ENCODE data around the gene PTPN12.
"Not testable (repeated sequence)": the region's sequence is repeated elsewhere in the genome, so short reads cannot be mapped to it uniquely, and the experiment has no call there.

The PTPN12 gene

DNA sequence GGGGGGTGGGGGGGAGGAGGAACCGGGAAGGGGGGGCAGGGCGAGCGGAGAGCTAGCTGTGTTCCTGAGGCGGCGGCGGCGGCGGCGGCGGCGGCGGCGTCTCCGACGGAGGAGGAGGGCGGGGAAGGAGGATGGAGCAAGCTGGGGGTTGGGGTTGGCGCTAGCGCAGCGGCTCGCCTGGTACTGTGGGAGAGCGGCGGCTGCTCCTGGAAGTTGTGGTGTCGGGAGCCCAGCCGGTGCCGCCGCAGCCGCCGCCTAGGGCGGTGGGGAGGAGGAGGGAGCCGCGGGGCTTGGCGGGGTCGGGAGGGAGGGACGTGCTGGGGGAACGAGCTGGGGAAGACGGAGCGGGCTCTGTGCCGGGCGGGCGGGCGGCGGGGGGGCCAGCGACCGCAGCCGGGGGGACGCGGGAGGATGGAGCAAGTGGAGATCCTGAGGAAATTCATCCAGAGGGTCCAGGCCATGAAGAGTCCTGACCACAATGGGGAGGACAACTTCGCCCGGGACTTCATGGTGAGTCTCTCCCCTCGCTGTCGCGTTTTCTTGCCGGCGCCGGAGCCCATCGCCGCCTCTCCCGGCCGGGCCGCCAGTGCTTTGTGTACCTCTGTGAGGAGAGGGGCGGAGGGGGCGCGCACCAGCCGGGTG lies at the start of gene PTPN12:
Gene PTPN12, plus strand, starts transcription at position 160 of the 642 bp plus-strand sequence. Its CDS starts 252 bp downstream, at position 412.
- peak; percentile 82 for DNase-seq

GRCh38 chr7:77488986-77489385 lies 48.1 kb upstream of the PTPN12 start:
- no peak for DNase-seq

DNA sequence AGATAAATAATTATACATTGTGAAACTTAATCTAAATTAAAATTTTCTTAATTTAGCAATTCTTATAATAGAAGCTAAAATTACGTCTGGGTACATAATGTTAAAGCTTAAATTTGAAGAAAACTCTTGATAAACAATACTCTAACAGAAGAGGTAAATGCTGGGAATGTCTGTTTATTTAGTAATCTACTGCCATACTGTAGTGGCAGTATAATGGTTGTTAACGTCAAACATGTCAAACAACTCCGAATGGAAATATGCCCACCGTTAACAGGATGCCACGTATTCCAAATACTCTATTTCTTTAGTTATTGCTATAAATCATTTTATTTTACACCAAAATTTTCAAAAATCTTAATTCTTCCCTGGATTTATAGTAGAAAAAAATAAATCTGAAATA lies 40.0 kb upstream of the PTPN12 start:
- DNase-seq: no peak

DNA sequence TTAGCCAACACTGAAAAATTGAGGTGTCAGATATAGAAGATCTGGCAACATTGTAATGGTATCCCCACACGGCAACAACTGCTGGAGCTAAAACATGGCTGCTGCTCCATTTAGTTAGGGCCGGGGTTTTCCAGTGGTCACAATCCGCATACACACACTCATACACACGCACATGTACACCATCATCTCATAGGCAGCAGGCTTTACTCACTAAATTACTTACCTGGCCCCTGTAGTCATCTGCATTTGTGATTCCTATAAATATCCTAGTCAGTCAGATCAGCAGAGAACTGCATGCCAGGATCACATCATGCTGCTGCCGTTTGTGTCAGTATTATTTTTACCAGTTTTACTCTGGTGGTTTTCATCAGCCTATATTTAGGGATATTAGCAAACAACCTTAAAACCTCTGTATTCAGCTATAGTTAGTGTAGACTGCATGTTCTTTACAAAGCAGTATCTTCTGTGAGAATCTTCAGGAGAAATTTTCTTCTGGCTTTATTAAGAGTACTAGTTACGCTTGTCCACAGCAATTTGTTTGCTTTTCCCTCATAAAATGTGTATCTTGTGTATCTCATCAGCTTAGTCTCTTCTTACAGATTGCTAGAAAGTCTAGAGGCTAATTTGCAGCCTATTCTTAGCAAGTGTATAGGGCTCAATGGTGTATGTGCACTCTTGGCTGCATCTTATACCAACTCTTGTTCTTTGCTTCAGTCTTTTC lies 38.3 kb upstream of the PTPN12 start:
- DNase-seq: no peak

DNA sequence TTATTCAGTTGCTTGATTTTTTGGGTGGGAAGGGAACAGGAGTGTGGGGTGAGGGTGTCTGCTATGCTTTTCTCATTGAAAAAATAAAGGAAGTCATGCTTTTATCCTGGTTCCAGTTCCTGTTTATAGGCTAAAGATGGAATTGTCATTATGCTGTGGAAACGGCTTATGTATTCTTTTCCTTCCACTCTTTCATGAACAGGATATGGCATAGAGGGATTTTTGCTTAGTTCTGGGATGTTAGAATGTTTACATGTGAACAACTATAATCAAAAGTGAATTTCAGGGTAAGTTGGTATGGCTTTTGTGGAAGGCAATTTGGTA lies 35.9 kb upstream of the PTPN12 start:
- DNase-seq: no peak

GRCh38 chr7:77504951-77505350 lies 32.1 kb upstream of the PTPN12 start:
- no peak for DNase-seq

GRCh38 chr7:77506899-77507298 lies 30.2 kb upstream of the PTPN12 start:
- no peak for DNase-seq

- DNase-seq: not testable (repeated sequence)
Measured at GRCh38 chr7:77513002-77513670, 24.0 kb upstream of the PTPN12 start.

- no peak for DNase-seq
Measured at GRCh38 chr7:77516085-77516484, 21.0 kb upstream of the PTPN12 start.

DNA sequence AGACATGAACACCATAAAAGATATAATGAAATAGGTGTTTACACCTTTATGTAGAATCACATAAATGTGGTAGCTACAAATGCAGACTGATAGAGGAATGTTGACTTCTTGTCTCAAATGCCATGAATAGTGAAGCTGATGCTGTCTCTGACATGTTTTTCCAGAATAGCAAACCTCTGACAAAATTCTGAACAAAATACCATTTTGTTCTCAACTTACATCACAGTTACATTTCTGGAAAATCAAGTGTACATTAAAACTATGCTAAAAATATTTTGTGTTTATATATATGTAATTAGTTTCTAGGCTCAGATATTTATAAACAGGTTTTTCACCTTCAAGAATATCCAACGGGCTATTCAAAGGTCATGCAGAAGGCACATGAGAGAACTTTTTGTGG lies 16.8 kb upstream of the PTPN12 start:
- no peak for DNase-seq

DNA sequence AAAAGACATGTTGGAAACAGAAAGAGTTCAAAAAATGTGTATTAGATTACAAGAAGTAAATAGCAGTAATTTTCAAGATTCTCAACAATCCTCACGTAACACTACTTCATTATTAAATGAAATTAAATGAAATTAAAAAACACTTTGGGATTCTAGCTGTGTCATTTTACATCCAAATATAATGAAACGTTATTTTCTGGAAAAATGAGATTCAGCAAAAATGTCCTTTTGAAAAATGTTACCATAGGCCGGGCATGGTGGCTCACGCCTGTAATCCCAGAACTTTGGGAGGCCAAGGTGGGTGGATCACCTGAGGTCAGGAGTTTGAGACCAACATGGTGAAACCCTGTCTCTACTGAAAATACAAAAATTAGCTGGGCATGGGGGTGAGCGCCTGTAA lies 15.6 kb upstream of the PTPN12 start:
- DNase-seq: not testable (repeated sequence)

- no peak for DNase-seq
Measured at GRCh38 chr7:77524731-77525130, 12.4 kb upstream of the PTPN12 start.

DNA sequence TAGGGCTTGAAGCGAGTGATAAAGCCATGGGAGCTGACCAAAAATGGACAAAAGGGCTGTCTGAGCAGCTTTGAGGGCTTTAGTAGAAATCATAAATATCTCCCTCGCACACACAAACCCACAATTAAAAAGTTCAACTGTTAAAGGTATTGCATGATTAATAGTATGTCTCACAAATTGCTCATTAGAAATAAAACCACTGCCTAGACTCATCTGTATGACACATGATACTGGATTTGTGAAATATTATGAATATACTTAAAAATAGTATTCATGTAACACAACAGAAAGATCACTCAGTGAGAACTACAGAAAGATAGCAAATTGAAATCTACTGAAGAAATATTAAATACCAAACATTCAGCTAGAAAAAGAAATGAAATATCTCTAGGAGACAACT lies 11.9 kb upstream of the PTPN12 start:
- DNase-seq: no peak

GRCh38 chr7:77528368-77528767 lies 8.7 kb upstream of the PTPN12 start:
- DNase-seq: no peak

DNA sequence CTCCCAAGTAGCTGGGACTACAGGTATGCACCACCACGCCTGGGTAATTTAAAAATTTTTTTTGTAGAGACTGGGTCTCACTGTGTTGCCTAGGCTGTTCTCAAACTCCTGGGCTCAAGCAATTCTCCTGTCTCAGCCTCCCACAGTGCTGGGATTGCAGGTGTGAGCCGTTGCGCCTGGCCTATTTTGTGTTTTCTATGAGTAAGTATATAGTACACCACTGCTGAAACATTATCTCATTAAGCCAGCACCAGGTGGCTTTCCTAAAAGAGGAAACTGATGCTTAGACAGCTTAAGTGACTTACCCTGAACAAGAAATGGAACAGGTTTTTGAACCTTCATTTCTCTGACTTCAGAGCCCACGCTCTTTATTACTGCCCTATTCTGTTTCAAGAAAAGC lies 7.8 kb upstream of the PTPN12 start:
- no peak for DNase-seq

DNA sequence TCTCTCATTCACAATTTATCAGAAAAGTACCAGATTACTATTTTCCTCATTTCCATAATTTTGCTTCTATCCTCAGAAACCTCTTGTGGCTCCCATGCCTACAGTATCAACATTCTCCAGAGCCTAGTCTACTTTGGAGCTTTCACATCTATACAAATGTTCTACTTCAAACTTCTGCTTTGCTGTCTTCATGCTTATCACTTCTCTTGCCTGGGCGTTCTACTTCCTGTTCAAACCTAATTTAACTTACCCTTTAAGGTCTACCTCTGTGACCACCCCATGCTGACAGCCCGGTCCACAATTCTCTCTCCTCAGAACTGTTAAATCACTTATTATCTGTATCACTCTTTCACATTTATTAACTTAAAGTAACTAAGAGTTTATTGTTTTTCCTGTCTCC lies 6.1 kb upstream of the PTPN12 start:
- DNase-seq: no peak

- DNase-seq: no peak
Measured at GRCh38 chr7:77532247-77532646, 4.8 kb upstream of the PTPN12 start.

DNA sequence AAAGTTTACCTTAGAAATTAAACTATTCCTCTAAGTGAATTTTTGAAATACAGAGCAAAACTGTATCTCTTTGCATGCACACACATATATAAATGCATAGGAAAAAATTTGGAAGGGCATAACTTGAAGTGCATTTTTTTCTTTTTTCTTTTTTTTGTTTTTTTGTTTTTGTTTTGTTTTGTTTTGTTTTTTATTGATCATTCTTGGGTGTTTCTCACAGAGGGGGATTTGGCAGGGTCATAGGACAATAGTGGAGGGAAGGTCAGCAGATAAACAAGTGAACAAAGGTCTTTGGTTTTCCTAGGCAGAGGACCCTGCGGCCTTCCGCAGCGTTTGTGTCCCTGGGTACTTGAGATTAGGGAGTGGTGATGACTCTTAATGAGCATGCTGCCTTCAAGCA lies 4.4 kb upstream of the PTPN12 start:
- not testable (repeated sequence) for DNase-seq

DNA sequence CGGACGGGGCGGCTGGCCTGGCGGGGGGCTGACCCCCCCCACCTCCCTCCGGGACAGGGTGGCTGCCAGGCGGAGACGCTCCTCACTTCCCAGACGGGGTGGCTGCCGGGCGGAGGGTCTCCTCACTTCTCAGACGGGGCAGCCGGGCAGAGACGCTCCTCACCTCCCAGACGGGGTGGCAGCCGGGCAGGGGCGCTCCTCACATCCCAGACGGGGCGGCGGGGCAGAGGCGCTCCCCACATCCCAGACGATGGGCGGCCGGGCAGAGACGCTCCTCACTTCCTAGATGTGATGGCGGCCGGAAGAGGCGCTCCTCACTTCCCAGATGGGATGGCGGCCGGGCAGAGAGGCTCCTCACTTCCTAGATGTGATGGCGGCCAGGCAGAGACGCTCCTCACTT lies 3.0 kb upstream of the PTPN12 start:
- DNase-seq: not testable (repeated sequence)

DNA sequence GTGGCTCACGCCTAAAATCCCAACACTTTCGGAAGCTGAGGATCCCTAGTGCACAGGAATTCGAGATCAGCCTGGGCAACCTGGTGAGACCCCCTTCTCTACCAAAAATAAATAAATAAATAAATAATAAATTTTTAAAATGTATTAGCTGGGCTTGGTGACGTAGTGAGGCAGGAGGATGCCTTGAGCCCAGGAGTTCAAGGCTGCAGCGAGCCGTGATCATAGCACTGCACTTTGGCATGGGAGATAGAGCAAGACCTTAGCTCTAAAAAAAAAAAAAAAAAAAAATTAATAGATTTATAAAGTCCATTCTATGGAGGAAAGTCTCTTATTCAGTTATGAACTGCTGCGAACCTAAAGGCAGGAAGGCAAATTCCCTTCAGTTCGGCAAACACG lies 1.1 kb upstream of the PTPN12 start:
- no peak for DNase-seq

GRCh38 chr7:77536413-77537135 lies 521 bp upstream of the PTPN12 start:
- DNase-seq: peak; percentile 94

- DNase-seq: peak; percentile 68
Measured at GRCh38 chr7:77537778-77538280, 734 bp downstream of the PTPN12 start.

Measured in NCI-H2171 treated with DMSO at 0.1 percent for 48 hours (cell line).